Neutrophil (primary cell): ENCODE data around the gene CAPN8.

ENCODE experiments used
- H3K27ac ChIP-seq: fragments of 200-600 bp; sonication (generic); 2 replicates; pipeline ENCODE4 v1.5.1; 2016; ENCODE audit warnings: mild to moderate bottlenecking, moderate library complexity
- H3K27me3 ChIP-seq: fragments of 200-600 bp; sonication (generic); 2 replicates; pipeline ENCODE4 v1.6.0; 2016; ENCODE audit warnings: mild to moderate bottlenecking
- H3K36me3 ChIP-seq: fragments of 200-600 bp; sonication (generic); 2 replicates; pipeline ENCODE4 v1.5.1; 2017
- H3K4me1 ChIP-seq, 2 experiments: fragments of 200-600 bp in 1 of 2; sonication (generic) in 1 of 2; 1 replicate in 1 of 2; 2 replicates in 1 of 2; pipeline versions ENCODE4 v1.5.1 to v1.6.1; 2013 to 2016; ENCODE audit warnings: low read depth in 1 of 2, low read length in 1 of 2, mild to moderate bottlenecking in 1 of 2, moderate library complexity in 1 of 2; ENCODE audit not compliant: control insufficient read depth in 1 of 2, insufficient read depth in 1 of 2
- H3K4me3 ChIP-seq, 2 experiments: fragments of 200-600 bp in 1 of 2; sonication (generic) in 1 of 2; 1 replicate in 1 of 2; 2 replicates in 1 of 2; pipeline ENCODE4 v1.5.1; 2013 to 2016; ENCODE audit warnings: low read depth in 1 of 2, low read length in 1 of 2, mild to moderate bottlenecking in 1 of 2, moderate library complexity in 1 of 2
- H3K9me3 ChIP-seq: fragments of 200-600 bp; sonication (generic); 2 replicates; pipeline ENCODE4 v1.5.1; 2016
- CTCF ChIP-seq: fragments of 200-600 bp; sonication (generic); IDR thresholded peaks from 2 replicates; pipeline ENCODE4 v1.5.1; 2016; ENCODE audit warnings: antibody characterized with exemption

Gene CAPN8

GRCh38 chr1:223654083-223654482, 11.4 kb downstream of the CAPN8 start:
- Histone ChIP-seq H3K4me3 (no peak overlapping the region), H3K4me1 (no peaks in the 10 kb centered on the region), H3K36me3 (no peaks in the 10 kb centered on the region), H3K27ac (no peak overlapping the region), H3K9me3 (no peaks in the 10 kb centered on the region), H3K27me3 (no peaks in the 10 kb centered on the region)
- TF ChIP-seq CTCF: no peak

GRCh38 chr1:223653431-223653830, 12.1 kb downstream of the CAPN8 start:
- TF ChIP-seq CTCF: no peak
- Histone ChIP-seq H3K9me3 (no peaks in the 10 kb centered on the region), H3K36me3 (no peaks in the 10 kb centered on the region), H3K27ac (no peak overlapping the region), H3K4me1 (no peaks in the 10 kb centered on the region), H3K27me3 (no peaks in the 10 kb centered on the region), H3K4me3 (no peak overlapping the region)

- Histone ChIP-seq H3K36me3 (no peaks in the 10 kb centered on the region), H3K27me3 (no peaks in the 10 kb centered on the region), H3K4me3 (no peak overlapping the region), H3K27ac (no peak overlapping the region), H3K4me1 (no peaks in the 10 kb centered on the region), H3K9me3 (no peaks in the 10 kb centered on the region)
- no peak for TF ChIP-seq CTCF
Measured at GRCh38 chr1:223653015-223653414, 12.5 kb downstream of the CAPN8 start.

- no peak overlapping the region for H3K27ac ChIP-seq
- TF ChIP-seq CTCF: no peak
Measured at GRCh38 chr1:223652436-223652941, 13.0 kb downstream of the CAPN8 start.

GRCh38 chr1:223651291-223651991, 14.1 kb downstream of the CAPN8 start:
- Histone ChIP-seq H3K4me1 (no peaks in the 10 kb centered on the region), H3K4me3 (no peak overlapping the region), H3K27ac (no peak overlapping the region), H3K36me3 (no peaks in the 10 kb centered on the region), H3K27me3 (no peaks in the 10 kb centered on the region), H3K9me3 (no peaks in the 10 kb centered on the region)
- no peak for TF ChIP-seq CTCF

More at GRCh38 chr1:223652436-223652941, 13.0 kb downstream of the CAPN8 start:
- no peaks in the 10 kb centered on the region for H3K4me1 ChIP-seq
- no peaks in the 10 kb centered on the region for H3K36me3 ChIP-seq
- no peak overlapping the region for H3K4me3 ChIP-seq
- no peaks in the 10 kb centered on the region for H3K9me3 ChIP-seq
- no peaks in the 10 kb centered on the region for H3K27me3 ChIP-seq
